ENCODE data around the gene NME9. TPM values are rescaled to one million over a fixed set of nuclear protein-coding genes. Genes with fewer than 3 reads are reported as not detected.
"Not testable (repeated sequence)": the region's sequence is repeated elsewhere in the genome, so short reads cannot be mapped to it uniquely, and the experiment has no call there.

The NME9 gene, protein sequence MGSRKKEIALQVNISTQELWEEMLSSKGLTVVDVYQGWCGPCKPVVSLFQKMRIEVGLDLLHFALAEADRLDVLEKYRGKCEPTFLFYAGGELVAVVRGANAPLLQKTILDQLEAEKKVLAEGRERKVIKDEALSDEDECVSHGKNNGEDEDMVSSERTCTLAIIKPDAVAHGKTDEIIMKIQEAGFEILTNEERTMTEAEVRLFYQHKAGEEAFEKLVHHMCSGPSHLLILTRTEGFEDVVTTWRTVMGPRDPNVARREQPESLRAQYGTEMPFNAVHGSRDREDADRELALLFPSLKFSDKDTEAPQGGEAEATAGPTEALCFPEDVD
- 0.13 TPM in 1 of 2 replicates, not detected in the other for total RNA-seq

DNA sequence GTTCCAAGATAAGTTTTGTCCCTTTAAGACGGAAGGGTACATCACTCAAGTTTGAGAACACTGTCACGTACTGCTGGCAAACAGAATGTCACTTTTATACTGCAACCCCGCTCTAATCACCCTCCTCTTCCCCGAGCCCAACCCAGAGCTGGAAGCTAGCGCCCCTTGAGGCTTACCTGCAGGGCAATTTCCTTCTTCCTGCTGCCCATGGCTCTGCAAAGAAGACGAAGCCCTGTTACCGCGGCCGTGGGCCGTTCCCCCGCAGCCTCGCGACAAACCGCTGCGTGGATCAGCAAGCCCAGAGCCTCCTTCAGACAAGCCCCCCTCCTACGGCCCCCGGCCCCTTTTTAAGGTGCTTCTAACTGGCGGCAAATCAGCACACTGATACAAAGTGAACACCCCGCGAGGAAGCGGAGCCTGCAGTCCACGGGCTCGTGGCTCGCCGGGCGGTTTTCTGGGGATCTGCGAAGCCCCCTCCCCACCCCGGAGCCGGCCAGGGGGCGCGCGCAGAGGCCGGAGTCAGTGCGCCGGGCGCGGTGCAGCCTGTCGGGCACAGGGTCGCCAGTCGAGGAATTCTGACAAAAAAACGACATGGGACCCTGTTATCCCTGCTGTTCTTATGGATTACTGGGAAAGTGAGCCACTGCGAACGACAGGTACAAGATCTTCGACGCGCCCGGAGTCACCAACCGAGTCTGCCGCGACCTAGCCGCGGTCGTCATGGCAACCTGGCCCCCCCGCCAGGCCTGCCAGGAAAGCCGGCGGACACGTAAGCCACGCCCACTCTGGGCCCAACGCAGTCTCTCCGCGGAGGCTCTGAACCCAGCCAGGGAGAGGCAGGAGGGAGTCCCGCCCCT lies at the start of gene NME9:
NME9 (minus strand) TSS at position 725 of the 857 bp plus-strand sequence; CDS start at position 209, 516 bp downstream.
- peak; percentile 74 to 86 for DNase-seq (ENCODE audit: low read depth in 2 of 2)

DNA sequence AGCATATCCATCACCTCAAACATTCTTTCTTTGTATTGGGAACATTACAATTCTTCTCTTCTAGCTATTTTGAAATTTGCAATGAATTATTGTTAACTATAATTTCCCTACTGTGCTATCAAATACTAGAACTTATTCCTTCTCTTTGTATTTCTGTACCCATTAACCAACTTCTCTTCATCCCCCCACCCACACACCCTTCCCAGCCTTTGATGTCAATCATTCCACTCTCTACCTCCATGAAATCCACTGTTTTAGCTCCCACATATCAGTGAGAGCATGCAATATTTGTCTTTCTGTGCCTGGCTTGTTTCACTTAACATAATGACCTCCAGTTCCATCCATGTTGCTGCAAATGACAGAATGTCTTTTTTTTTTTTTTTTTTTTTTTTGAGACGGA lies 49.3 kb upstream of the NME9 start:
- DNase-seq (ENCODE audit: low read depth in 2 of 2), result no peak

DNA sequence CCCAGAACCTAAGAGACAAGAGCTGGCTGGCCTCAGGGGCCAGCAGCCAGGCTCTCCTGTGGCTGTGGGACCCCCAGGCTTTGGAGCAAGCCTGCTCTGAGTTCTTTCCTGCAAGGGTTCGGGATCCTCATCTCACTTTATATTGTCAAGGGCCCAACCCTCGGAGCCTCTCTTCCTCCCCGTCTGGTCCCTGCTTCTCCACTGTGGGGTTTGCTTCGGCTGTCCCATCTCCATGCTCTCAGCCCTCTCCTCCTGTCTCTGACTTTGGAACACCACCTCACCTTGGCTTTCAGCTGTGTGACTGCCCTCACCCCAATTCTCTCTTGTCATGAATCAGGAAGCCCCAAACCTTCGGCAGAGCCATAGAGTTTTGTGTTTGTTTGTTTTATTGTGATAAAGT lies 48.7 kb upstream of the NME9 start:
- DNase-seq (ENCODE audit: low read depth in 2 of 2), result no peak

DNA sequence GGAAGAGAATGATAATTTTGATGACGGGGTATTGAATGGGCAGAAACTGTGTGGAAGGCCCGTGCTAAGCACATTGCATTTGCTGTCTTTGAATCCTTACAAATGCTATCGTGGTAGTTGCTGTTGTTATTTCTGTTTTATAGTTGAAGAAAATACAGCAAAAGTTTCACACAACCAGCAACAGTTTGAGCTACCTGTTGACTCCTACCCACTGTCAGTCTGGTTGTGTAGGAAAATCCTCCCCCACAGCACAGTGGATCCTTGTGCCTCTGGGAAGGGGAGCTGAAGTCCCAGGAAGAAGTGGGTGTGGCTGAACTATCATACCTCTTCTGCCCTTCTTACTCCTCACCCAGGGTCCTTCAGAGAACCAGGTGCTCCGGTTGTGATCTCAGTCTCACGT lies 48.2 kb upstream of the NME9 start:
- no peak for DNase-seq (ENCODE audit: low read depth in 2 of 2)

DNA sequence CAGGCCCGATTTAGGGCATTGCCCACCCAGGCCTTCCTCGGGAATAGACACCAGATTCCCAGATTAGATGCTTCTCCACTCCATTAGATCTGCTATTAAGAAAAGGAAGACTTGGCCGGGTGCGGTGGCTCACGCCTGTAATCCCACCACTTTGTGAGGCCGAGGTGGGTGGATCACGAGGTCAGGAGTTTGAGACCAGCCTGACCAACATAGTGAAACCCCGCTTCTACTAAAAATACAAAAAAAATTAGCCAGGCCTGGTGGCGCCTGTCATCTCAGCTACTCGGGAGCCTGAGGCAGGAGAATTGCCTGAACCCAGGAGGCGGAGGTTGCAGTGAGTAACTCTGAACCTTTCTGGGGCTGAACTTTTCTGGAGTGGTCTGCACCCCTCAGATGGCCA lies 47.6 kb upstream of the NME9 start:
- DNase-seq (ENCODE audit: low read depth in 2 of 2), result not testable (repeated sequence)

DNA sequence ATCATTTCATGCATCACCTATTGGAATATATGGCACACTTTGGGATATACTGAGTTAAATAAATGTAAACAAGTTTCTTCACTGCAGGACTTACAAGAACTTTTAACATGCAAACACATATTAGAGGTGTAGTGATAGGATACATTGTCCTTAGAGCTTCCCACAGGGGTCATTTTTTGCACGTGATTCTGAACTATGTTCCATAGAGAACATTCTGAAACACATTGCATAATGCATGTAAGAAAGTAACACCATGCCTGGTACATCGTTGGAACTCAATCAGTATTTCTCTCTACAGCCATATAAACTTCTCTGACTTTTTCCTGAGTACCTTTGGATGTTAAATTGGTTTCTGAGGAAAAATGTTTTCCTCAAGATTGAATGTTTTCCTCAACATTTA lies 47.0 kb upstream of the NME9 start:
- no peak for DNase-seq (ENCODE audit: low read depth in 2 of 2)

DNA sequence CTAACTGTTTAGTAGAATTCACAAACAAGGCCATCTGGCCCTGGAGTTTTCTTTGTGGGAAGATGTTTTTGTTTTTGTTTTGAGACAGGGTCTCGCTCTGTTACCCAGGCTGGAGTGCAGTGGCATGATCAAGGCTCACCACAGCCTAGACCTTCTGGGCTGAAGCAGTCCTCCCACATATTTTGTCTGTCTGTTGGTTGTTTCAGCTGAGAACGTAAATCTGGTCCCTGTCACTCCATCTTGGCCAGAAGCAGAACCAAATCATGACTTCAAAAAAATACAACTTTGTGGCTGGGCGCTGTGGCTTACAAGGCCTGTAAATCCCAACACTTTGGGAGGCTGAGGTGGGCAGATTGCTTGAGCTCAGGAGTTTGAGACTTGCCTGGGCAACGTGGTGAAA lies 45.8 kb upstream of the NME9 start:
- DNase-seq (ENCODE audit: low read depth in 2 of 2), result no peak

DNA sequence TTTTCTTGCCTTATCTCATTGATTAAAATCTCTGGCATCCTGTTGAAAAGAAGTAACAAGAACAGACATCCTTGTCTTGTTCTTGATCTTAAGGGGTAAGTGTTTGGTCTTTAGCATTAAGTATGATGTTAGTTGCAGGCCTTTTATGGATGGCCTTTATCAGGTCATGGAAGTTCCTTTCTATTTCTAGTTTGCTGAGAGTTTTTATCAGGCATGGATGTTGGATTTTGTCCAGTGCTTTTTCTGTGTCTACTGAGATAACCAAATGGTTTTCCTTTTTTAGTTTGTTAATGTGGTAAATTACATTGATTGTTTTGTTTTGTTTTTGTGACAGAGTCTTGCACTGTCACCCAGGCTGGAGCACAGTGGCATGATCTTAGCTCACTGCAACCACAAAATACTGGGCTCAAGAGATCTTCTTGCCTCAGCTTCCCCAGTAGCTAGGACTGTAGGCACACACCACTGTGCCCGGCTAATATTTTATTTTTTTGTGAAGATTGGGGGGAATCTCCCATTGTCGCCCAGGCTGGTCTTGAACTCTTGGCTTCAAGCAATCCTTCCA lies 45.0 kb upstream of the NME9 start:
- DNase-seq (ENCODE audit: low read depth in 2 of 2), result no peak

DNA sequence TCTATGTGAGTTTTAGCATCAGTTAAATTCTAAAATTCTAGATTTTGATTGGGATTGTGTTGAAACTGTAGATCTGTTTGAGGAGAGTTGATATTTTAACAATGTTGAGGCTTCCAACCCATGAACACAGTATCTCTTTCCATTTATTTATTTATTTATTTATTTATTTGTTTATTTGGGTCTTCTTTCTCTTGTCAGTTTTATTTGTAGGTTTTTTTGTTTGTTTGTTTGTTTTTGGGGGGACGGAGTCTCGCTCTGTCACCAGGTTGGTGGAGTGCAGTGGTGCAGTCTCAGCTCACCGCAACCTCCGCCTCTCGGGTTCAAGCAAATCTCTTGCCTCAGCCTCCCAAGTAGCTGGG lies 44.1 kb upstream of the NME9 start:
- no peak for DNase-seq (ENCODE audit: low read depth in 2 of 2)

DNA sequence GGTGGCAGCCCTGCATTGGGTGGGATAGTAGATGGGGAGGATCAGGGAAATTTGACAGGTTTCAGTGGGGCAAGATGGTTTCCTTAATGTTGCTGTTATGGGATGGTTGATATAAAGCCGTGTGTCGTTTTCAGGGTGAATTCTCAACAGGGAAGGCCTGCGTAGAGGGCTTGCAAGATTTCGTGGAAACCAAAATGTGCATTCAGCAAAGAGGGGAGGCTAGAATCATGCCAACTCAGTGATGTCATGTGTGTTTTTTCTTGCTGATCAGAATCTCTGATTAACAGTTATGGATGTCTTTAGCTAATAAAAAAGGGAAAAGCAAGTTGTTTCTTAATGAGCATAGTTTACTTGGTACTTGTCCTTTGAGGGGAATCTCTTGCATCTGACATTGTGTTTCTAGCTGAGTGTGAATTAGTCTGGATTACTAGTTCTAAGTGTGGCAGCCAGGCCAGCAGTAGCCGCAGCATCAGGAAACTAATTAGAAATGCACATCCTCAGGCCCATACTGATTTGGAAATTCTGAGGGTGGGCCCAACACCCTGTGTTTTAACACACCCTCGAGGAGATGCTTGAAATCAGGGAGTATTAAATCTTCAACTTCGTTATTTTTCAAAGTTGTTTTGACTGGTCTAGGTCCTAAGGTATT lies 43.6 kb upstream of the NME9 start:
- no peak for DNase-seq (ENCODE audit: low read depth in 2 of 2)

DNA sequence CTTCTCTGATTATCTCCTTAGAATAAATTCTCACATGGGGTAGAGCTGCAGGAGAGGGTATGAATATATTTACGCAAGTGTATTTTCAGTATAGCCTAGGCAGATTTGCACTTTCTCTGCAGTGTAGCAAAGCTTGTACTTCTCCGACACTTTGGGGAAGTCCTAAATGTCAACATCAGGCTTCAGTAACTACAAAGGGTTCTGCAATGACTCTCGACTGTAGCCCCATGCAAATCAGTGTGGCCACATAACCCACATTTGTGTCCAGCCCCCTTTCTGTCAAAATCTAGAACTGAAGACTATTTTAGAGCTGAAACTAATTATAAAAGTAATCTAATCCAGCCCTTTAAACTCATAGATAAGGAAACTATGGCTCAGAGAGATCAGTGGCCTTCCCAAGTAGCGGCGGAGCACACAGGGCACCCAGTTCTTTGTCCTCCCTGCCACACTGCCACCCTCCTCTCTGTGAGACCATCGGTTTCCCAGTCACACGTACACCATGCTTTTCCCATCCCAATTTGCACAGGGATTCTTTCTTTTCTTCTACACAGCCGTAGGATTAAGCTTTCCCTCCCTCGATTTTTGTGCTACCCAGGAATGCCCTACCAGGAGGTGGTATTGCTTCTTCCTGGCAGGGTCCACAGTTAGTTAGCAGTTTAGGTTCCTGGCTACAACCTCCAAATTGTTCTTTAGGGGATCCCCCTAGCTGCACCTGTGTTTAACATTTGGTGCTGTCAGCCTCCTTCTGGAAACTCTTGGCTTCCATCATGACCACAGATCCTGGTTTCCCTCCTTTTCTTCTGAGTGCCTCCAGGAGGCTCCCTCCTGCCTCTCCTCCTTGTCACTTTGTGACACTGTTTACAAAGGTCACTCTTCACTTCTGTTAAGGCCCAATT lies 41.7 kb upstream of the NME9 start:
- DNase-seq (ENCODE audit: low read depth in 2 of 2), result no peak

DNA sequence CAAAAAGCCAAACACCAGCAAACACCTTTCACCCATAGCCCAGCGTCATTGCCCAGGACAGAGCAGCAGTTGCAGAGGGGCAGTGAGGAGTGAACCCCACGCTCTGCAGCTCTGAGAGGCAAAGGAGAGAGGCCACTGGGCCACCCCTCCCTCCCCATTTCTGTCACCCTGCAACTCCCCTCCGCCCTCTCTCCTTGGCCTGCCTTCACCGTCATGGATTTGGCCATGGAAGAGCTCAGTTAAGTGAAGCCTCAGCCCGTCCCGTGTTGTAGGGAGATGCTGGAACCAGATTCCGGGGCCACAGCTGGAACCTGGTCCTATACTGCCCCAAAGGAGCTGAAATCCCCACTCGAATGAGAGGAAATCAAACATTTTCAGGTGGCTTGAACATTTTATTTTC lies 40.7 kb upstream of the NME9 start:
- DNase-seq (ENCODE audit: low read depth in 2 of 2), result no peak

DNA sequence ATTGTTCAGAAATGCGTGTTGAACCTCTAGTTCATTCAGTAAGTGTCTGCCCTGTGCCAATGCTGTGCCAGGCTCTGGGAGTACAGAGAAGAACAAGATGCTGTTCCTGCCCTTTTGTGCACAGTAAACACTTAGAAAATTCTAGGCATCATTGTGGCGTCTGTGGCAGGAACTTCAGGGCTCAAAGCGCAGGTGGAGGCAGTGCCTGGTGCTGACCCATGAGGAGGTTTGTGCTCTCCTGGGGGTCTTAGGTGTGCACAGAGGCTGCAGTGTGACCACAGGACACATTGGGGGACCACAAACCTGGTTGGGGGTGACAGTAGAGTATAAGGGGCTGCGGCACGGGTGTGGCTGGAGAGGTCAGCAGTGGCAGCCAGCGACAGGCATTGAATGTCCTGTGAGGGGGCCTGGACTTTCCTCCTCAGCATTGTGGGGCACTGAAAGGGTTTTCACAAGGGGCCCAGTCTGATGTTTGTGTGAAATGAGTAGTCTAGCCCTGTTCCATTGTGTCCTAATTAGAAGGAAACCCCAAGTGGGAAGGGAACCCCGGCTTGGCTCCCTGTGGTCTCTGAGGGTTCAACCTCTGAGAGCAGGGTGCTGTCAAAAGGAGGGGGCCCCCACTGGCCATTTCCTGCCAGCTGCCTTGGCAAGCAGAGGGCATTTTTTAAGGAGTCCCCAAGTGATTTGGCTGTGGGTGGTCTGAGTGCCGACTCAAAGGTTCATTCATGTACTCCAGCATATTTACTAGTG lies 39.7 kb upstream of the NME9 start:
- no peak for DNase-seq (ENCODE audit: low read depth in 2 of 2)

DNA sequence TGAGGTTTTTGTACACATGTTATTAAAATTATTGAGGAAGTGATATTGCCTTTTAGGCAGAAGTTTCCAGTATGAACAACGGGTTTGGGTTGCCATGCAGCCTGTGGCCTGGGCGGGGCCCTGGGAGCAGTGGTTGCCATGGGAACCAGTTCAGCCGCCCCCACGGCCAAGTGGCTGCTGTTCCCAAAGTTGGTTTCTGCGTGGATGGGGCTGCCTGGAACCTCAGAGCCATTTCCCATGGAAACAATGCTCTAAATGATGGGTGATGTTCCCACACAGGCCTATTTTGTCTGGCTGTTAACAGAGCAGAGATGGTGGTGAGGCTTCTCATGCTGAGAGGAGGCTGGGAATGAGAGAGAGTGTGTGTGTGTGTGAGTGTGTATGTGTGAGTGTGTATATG lies 38.3 kb upstream of the NME9 start:
- no peak for DNase-seq (ENCODE audit: low read depth in 2 of 2)

DNA sequence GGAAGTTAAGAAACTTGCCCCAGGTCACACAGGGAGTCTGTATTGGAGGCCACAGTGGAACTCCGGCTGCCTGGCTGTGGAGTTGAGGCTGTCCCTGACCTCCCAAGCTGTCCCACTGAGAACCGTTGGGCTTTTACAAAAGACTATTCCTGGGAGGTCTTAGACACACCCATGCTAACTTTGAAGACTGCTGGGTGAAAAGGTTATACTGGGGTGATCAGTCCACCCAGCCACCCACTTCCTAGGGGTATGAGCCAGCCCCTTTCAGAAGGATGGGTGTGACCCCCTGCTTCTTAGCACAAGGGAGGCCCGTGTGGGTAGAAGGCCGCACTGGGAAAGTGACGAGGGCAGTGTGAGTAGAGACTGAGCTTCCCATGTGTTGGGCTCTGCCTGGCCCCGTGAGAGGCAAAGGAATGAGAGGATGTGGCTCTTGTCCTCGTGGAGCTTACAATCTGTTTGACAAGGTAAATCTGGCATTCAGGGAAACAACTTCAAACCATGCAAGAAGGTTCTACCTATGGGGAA lies 37.7 kb upstream of the NME9 start:
- no peak for DNase-seq (ENCODE audit: low read depth in 2 of 2)

DNA sequence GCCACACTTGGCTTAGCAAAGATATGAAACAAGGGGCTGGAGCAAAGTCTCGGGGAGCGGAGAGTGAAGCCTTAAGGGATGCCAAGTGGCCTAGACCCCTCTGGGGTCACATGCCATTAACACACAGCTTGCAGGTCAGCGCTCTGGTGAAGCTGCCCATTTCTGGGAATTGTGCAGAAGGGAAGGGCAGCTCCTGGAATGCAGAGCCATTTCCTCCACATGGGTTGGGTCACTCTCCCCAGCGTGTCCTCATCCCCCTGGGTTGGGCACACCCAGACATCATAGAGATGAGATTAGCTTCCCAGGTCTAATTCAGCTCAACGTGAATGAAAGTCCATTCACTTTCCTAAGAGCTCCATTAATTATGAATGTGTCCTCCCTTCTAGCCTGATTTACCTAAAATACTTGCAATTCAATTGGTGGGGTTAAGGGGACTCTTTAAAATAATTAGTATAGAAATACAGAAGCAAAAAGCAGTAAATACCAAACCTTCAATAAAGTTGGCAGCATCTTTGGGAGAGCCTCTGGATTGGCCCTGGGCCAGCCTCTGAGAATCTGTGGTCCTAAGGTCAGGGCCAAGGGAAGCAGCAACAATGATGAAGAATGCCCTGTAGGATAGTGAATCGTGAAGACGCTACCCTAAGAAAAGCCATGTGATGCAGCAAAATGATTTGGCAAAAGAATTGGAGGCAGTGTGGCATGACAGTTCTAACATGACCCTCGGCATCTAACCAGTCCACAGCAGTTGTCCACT lies 36.5 kb upstream of the NME9 start:
- DNase-seq (ENCODE audit: low read depth in 2 of 2), result no peak

DNA sequence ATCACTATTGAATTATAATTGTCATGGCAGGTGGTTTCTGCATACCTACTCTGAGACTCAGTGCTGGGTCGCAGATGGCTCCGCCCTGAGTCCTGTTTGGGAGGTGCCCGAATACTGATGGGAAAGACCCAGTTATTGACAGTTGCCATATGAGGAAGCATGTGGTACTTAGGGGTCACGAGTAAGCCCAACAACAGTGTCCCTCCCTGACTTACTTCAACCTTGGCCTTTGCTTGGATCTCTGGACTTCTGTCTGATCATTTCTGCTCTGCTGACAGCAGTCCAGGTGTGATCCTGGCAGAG lies 35.6 kb upstream of the NME9 start:
- no peak for DNase-seq (ENCODE audit: low read depth in 2 of 2)

DNA sequence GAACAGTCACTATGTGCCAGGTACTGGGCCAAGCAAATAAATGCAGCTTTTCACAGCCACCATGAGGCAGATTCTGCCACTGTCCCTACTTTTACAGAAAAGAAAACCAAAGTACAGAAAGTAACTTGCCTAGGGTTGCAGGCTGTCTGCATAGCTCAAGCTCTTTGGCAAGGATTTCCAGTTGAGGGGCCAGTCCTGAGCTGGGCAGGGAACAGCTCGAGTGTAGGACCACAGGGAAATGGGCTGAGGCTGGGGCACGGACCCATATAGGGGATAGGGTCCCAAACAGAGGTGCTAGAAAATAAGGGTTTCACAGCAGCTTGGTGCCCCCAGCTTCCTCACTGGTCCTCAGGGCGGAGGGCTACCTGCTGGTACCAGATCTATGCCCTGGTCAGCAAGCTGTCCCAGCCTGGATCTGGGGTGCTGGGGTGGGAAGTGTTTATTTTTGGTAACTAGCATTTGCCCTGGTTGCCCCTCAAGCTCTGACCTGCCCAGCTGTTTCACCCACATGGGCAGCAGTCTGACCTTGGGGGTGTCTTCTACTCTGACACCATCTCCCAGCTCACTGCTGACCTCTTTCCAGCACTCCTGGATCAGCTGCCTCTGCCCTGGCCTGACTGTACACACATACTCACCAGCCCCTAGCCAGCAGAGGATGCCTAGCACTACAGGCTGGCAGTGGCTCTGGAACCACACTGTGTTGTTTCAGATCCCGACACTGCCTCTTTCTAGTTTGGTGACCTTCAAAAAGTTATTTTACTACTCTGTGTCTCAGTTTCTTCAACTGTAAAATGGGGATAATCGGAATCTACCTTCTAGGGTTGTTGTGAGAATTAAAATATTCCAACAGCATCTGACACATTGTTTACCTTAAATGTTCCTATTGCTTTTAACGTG lies 35.0 kb upstream of the NME9 start:
- no peak for DNase-seq (ENCODE audit: low read depth in 2 of 2)

DNA sequence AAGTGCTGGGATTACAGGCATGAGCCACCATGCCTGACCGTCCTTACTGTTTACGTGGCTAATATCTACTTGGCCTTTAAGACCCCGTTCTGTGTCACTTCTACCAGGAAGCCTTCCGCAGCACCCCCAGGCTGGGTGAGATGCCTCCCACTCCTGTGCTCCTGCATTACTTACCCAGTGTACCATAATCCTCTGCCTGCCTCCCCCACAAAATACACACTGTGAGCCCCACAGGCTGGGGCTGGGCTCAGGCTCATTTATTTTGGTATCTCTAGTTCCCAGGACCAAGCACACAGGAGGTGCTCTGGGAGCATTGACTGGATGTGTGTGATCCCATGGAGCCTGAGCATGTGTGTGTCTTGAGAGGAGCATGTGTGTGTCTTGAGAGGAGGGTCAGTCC lies 33.7 kb upstream of the NME9 start:
- DNase-seq (ENCODE audit: low read depth in 2 of 2), result no peak

Measured in dermis microvascular lymphatic vessel endothelial cell (primary cell).